MM.1S (cell line): ENCODE data around the gene PYHIN1.

Experiments used
- DNase-seq: peaks from one replicate; pipeline ENCODE4 v3.0.0-alpha.2; 2015
- H2AFZ ChIP-seq: fragments of 300-600 bp; sonication (generic); 2 replicates; pipeline ENCODE4 v1.6.0; 2016; ENCODE audit warnings: antibody characterized with exemption, low read length
- H3F3A ChIP-seq: fragments of 300-600 bp; sonication (generic); 2 replicates; pipeline ENCODE4 v1.6.1; 2016; ENCODE audit warnings: mild to moderate bottlenecking, antibody characterized with exemption, low read length, moderate library complexity, mixed read lengths; ENCODE audit not compliant: insufficient read depth
- H3K27ac ChIP-seq: fragments of 300-600 bp; sonication (generic); 2 replicates; pipeline ENCODE4 v1.5.1; 2016; ENCODE audit warnings: mild to moderate bottlenecking, low read length
- H3K27me3 ChIP-seq: fragments of 300-600 bp; sonication (generic); replicated peaks from 2 replicates; pipeline ENCODE4 v1.6.0; 2016; ENCODE audit warnings: low read length; ENCODE audit not compliant: insufficient read depth
- H3K36me3 ChIP-seq: fragments of 300-600 bp; sonication (generic); replicated peaks from 2 replicates; pipeline ENCODE4 v1.6.1; 2016; ENCODE audit warnings: mild to moderate bottlenecking, low read length, mixed read lengths; ENCODE audit not compliant: insufficient read depth
- H3K4me1 ChIP-seq: fragments of 300-600 bp; sonication (generic); 2 replicates; pipeline ENCODE4 v1.6.1; 2016; ENCODE audit warnings: low read length, mixed read lengths
- H3K4me2 ChIP-seq: fragments of 300-600 bp; sonication (generic); 2 replicates; pipeline ENCODE4 v1.6.0; 2016; ENCODE audit warnings: low read depth, low read length
- H3K4me3 ChIP-seq: fragments of 300-600 bp; sonication (generic); 2 replicates; pipeline ENCODE4 v1.5.1; 2016; ENCODE audit warnings: low read length, mixed read lengths
- H3K79me2 ChIP-seq: fragments of 300-600 bp; sonication (generic); 2 replicates; pipeline ENCODE4 v1.6.1; 2016; ENCODE audit warnings: mixed run types, low read length, mixed read lengths
- H3K9ac ChIP-seq: fragments of 300-600 bp; sonication (generic); 2 replicates; pipeline ENCODE4 v1.6.1; 2016; ENCODE audit warnings: low read length, mixed read lengths
- H3K9me2 ChIP-seq: fragments of 300-600 bp; sonication (generic); replicated peaks from 2 replicates; pipeline ENCODE4 v1.6.1; 2016; ENCODE audit warnings: mild to moderate bottlenecking, low read length, mixed read lengths; ENCODE audit not compliant: insufficient read depth
- H3K9me3 ChIP-seq: fragments of 300-600 bp; sonication (generic); replicated peaks from 2 replicates; pipeline ENCODE4 v1.6.1; 2016; ENCODE audit warnings: mild to moderate bottlenecking, low read length, mixed read lengths; ENCODE audit not compliant: insufficient read depth
- H4K20me1 ChIP-seq: fragments of 300-600 bp; sonication (generic); 2 replicates; pipeline ENCODE4 v1.6.1; 2016; ENCODE audit warnings: mild to moderate bottlenecking, low read length, moderate library complexity, mixed read lengths; ENCODE audit not compliant: insufficient read depth
- CTCF ChIP-seq: fragments of 300-600 bp; sonication (generic); IDR thresholded peaks from 2 replicates; pipeline ENCODE4 v1.5.1; 2016; ENCODE audit warnings: antibody characterized with exemption, low read length, mixed read lengths
- EZH2 ChIP-seq: fragments of 300-600 bp; sonication (generic); optimal IDR thresholded peaks from 2 replicates; pipeline ENCODE3; 2017; ENCODE audit warnings: low read depth, mild to moderate bottlenecking, antibody characterized with exemption, low read length, mixed read lengths
- EZH2phosphoT487 ChIP-seq: fragments of 300-600 bp; sonication (generic); IDR thresholded peaks from 2 replicates; pipeline ENCODE4 v1.6.1; 2018; ENCODE audit warnings: antibody characterized with exemption, low read length

Gene PYHIN1

GRCh38 chr1:159023723-159024122 lies 92.4 kb downstream of the PYHIN1 start:
- Histone ChIP-seq H3K9me2 (no peaks in the 10 kb centered on the region), H3K4me2 (no peak overlapping the region)
- no peak for DNase-seq

GRCh38 chr1:159025043-159025442 lies 93.7 kb downstream of the PYHIN1 start:
- H3K9me3 ChIP-seq, result no peaks in the 10 kb centered on the region
- peaks cover 91% of the 10 kb centered on the region for H3K79me2 ChIP-seq
- H2AFZ ChIP-seq, result no peak overlapping the region
- no peaks in the 10 kb centered on the region for H3F3A ChIP-seq
- no peaks in the 10 kb centered on the region for H3K4me1 ChIP-seq
- H3K9me2 ChIP-seq, result no peaks in the 10 kb centered on the region
- 0 out of 2 replicates have a peak, but pooled peaks cover 9% of the 10 kb centered on the region for H4K20me1 ChIP-seq
- H3K4me2 ChIP-seq, result no peak overlapping the region
- H3K9ac ChIP-seq, result no peak overlapping the region
- H3K27me3 ChIP-seq, result no peaks in the 10 kb centered on the region
- TF ChIP-seq CTCF (no peak), EZH2phosphoT487 (no peak), EZH2 (no peak)
- peaks cover 4% of the 10 kb centered on the region for H3K36me3 ChIP-seq
- no peak for DNase-seq
- H3K27ac ChIP-seq, result no peak overlapping the region
- H3K4me3 ChIP-seq, result no peak overlapping the region

More at GRCh38 chr1:159023723-159024122, 92.4 kb downstream of the PYHIN1 start:
- no peaks in the 10 kb centered on the region for H3F3A ChIP-seq
- H3K27me3 ChIP-seq, result no peaks in the 10 kb centered on the region
- H2AFZ ChIP-seq, result no peak overlapping the region
- peaks cover 3% of the 10 kb centered on the region for H3K36me3 ChIP-seq
- H3K4me1 ChIP-seq, result no peaks in the 10 kb centered on the region
- no peak overlapping the region for H3K27ac ChIP-seq
- H3K9me3 ChIP-seq, result no peaks in the 10 kb centered on the region
- 0 out of 2 replicates have a peak, but pooled peaks cover 2% of the 10 kb centered on the region for H4K20me1 ChIP-seq
- no peak overlapping the region for H3K4me3 ChIP-seq
- no peak overlapping the region for H3K9ac ChIP-seq
- TF ChIP-seq EZH2phosphoT487 (no peak), EZH2 (no peak), CTCF (no peak)
- H3K79me2 ChIP-seq, result peaks cover 89% of the 10 kb centered on the region
